ENCODE measurements around the gene SETD3. TPM values are rescaled to one million over a fixed set of nuclear protein-coding genes. Genes with fewer than 3 reads are reported as not detected.
A peak's percentile ranks its signal among the peaks of the same experiment; 100 is the strongest.

SETD3 gene
- total and polyA plus RNA-seq, 10 of the 15 experiments (the other 5 are each of a cell fraction or from before 2014, with no cell fraction given) = 11.3 to 44.2 (median 36.5) TPM

DNA sequence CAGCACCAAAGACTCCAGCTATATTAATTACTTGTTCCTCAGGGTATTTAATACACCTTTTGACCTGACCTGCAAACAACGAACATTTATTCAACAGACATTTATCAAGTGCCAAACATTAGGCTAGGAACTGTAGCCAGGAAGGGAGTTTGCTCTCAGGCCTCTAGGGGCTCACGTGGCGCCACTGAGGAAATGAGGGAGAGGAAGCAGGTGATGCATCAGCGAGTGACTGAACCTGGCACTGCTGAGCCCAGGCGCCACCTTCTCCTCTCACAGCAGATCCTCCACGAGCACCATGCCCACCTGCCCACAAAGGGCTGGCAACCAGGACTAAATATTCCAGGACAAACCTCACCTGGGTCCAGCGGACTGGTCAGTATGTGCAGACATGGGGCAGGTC, 50.2 kb downstream of the SETD3 start:
- POLR2A ChIA-PET = no interaction called here

More for the DNA sequence above, 50.2 kb downstream of the SETD3 start:
- intact Hi-C loops (cut with micrococcal nuclease; ENCODE audit: unreplicated experiment) (no loop called here), in situ Hi-C loops (cut with MboI) (no loop called here)
- RAD21 ChIA-PET (ENCODE audit: unreplicated experiment) = no interaction called here
- H4K20me1 ChIP-seq (ENCODE audit: control insufficient read depth, insufficient read depth) = no peaks in the 10 kb centered on the region
- FAIRE-seq (no peak), ATAC-seq (no peak), DNase-seq (ENCODE audit: low read depth, low spot score) (no peak)
- H2AFZ ChIP-seq (ENCODE audit: control insufficient read depth, low read depth, low read length) = no peak overlapping the region
- no peak overlapping the region for H3K9ac ChIP-seq (ENCODE audit: control insufficient read depth, insufficient read depth, low read length)
- no peak overlapping the region for H3K4me3 ChIP-seq
- TF ChIP-seq, protein P1, sequence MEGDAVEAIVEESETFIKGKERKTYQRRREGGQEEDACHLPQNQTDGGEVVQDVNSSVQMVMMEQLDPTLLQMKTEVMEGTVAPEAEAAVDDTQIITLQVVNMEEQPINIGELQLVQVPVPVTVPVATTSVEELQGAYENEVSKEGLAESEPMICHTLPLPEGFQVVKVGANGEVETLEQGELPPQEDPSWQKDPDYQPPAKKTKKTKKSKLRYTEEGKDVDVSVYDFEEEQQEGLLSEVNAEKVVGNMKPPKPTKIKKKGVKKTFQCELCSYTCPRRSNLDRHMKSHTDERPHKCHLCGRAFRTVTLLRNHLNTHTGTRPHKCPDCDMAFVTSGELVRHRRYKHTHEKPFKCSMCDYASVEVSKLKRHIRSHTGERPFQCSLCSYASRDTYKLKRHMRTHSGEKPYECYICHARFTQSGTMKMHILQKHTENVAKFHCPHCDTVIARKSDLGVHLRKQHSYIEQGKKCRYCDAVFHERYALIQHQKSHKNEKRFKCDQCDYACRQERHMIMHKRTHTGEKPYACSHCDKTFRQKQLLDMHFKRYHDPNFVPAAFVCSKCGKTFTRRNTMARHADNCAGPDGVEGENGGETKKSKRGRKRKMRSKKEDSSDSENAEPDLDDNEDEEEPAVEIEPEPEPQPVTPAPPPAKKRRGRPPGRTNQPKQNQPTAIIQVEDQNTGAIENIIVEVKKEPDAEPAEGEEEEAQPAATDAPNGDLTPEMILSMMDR (IDR thresholded peaks at IDR 0.05 in 2 of 3, conservative IDR thresholded peaks at IDR 0.05 in 1 of 3; ENCODE audit: control insufficient read depth in 2 of 3, extremely low read depth in 1 of 3, insufficient read depth in 1 of 3, low read depth in 3 of 3, low read length in 3 of 3) = peak in 2 of 3 experiments; percentile 10 to 51; a peak in 3 of 6 replicates
- no peak for TF ChIP-seq CREB1 (IDR thresholded peaks at IDR 0.05; ENCODE audit: low read depth)
- no peak overlapping the region for H3K27ac ChIP-seq (ENCODE audit: control insufficient read depth, insufficient read depth)
- peaks cover 6 to 13% of the 10 kb centered on the region in 2 experiments; a peak in 3 of 4 replicates for H3K36me3 ChIP-seq (ENCODE audit: control insufficient read depth in 2 of 2, insufficient read depth in 2 of 2, low read length in 1 of 2)
- H3K79me2 ChIP-seq (ENCODE audit: control insufficient read depth, insufficient read depth, low read length) = no peaks in the 10 kb centered on the region
- no peaks in the 10 kb centered on the region for H3K4me1 ChIP-seq (ENCODE audit: control insufficient read depth, insufficient read depth, low read length)
- CTCF ChIA-PET = interaction anchor here (1.1 kb wide), 1 partner anchor 15 kb away, joined by 4 read pairs; no protein-coding TSS in a partner anchor
- H3K27me3 ChIP-seq (replicated peaks in 1 of 2; ENCODE audit: control insufficient read depth in 2 of 2, insufficient read depth in 2 of 2, low read length in 1 of 2) = no peaks in the 10 kb centered on the region
- WGBS (ENCODE audit: insufficient coverage, insufficient replicate concordance, low lambda C conversion rate, missing lambda C conversion rate) = 35% methylated on average over 6 of the region's 7 CpGs
- H3K4me2 ChIP-seq (ENCODE audit: control insufficient read depth, insufficient read depth) = no peak overlapping the region
- H3K9me3 ChIP-seq (replicated peaks; ENCODE audit: control insufficient read depth, insufficient read depth, low read length) = peaks cover 3% of the 10 kb centered on the region; the same call in 2 of the 3 replicates
- SMC1A ChIA-PET (ENCODE audit: uncharacterized antibody, unreplicated experiment) = no interaction called here
- no TSS peak for BruUV-seq (replicated peaks)

All from GM12878 (cell line).